HG03159 (cell line): ENCODE measurements around the gene PRLH.

Source experiments
- ATAC-seq: cut with Tn5 transposase; IDR thresholded peaks from one replicate; pipeline ENCODE4 v1.9.1; 2021; ENCODE audit warnings: mild to moderate bottlenecking, moderate library complexity; ENCODE audit not compliant: unreplicated experiment

PRLH gene

GRCh38 chr2:237563816-237564215 lies 2.6 kb upstream of the PRLH start:
- ATAC-seq = no peak

GRCh38 chr2:237564526-237565131 lies 1.7 kb upstream of the PRLH start:
- no peak for ATAC-seq

GRCh38 chr2:237565974-237566373 lies 400 bp upstream of the PRLH start:
- ATAC-seq = no peak

GRCh38 chr2:237567276-237568029 lies 1.1 kb downstream of the PRLH start:
- no peak for ATAC-seq

GRCh38 chr2:237568121-237568660 lies 1.8 kb downstream of the PRLH start:
- ATAC-seq = no peak

GRCh38 chr2:237569041-237569440 lies 2.7 kb downstream of the PRLH start:
- ATAC-seq = no peak

GRCh38 chr2:237569896-237570295 lies 3.5 kb downstream of the PRLH start:
- ATAC-seq = no peak

GRCh38 chr2:237570776-237571335 lies 4.5 kb downstream of the PRLH start:
- ATAC-seq = no peak

- ATAC-seq = no peak
Measured at GRCh38 chr2:237571551-237571950, 5.2 kb downstream of the PRLH start.

- no peak for ATAC-seq
Measured at GRCh38 chr2:237572021-237572741, 5.8 kb downstream of the PRLH start.

GRCh38 chr2:237572742-237573101 lies 6.3 kb downstream of the PRLH start:
- ATAC-seq = no peak

- no peak for ATAC-seq
Measured at GRCh38 chr2:237573721-237574415, 7.5 kb downstream of the PRLH start.

GRCh38 chr2:237574467-237574866 lies 8.1 kb downstream of the PRLH start:
- ATAC-seq = no peak

- ATAC-seq = no peak
Measured at GRCh38 chr2:237574894-237575868, 8.8 kb downstream of the PRLH start.

GRCh38 chr2:237575869-237576862 lies 9.8 kb downstream of the PRLH start:
- no peak for ATAC-seq

- ATAC-seq = no peak
Measured at GRCh38 chr2:237576974-237577373, 10.6 kb downstream of the PRLH start.

- no peak for ATAC-seq
Measured at GRCh38 chr2:237577458-237577857, 11.1 kb downstream of the PRLH start.
